ENCODE measurements around the gene KRTCAP2. TPM values are rescaled to one million over a fixed set of nuclear protein-coding genes. Genes with fewer than 3 reads are reported as not detected.
A peak's percentile ranks its signal among the peaks of the same experiment; 100 is the strongest.
"Not testable (repeated sequence)": the region's sequence is repeated elsewhere in the genome, so short reads cannot be mapped to it uniquely, and the experiment has no call there.

KRTCAP2 gene
- total and polyA plus RNA-seq, 2 experiments from 2014 or later, result 191 to 440 TPM

DNA sequence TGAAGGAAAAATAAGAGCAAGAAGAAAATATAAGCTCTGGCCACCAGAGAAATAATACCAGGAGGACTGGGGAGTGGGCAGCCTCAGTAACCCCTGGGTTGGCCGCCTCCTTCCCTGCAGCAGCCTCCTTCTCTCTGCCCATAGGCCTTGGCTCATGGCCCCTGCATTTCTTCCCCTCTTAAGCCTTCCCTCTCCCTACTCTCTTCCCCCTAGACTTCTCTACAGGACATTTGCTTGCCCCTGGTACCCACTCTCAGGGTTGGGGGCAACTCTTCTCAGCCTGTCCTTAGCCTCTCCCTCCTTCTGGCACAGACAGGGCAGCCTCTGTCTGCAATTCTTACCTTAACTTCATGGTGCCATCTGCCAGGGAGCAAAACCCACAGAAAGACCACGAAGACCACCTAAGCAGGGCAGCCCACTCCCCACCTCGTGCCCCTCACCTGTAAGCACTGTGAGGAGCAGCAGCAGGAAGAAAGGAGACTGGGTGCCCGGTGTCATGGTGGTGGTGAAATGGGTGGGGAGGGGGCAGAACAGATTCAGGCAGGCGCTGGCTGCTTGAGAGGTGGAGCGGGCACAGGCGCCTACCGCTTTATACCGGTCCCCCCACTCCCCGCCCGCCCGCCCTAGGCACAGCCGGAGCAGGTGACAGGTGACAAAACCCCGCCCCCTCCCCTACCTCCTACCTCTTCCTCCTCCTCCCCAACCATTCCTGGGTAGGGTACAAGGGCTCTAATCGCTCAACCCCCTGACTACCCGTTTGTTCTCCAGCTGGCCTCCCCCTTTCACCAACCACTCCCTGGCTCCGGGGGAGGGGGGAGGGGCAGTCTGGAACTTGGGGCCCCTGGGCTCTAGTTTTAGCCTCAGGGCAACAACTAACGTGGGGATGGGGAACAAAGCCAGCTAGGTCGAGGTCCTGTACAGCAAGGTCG lies 19.5 kb upstream of the KRTCAP2 start:
- no peaks in the 10 kb centered on the region for H4K20me1 ChIP-seq (ENCODE audit: insufficient read depth, poor library complexity, severe bottlenecking)
- TF ChIP-seq EZH2 (IDR thresholded peaks at IDR 0.05; ENCODE audit: borderline replicate concordance) (no peak), EZH2phosphoT487 (IDR thresholded peaks at IDR 0.05; ENCODE audit: low read depth, severe bottlenecking, unreplicated experiment) (no peak)
- TF ChIP-seq, protein P1, sequence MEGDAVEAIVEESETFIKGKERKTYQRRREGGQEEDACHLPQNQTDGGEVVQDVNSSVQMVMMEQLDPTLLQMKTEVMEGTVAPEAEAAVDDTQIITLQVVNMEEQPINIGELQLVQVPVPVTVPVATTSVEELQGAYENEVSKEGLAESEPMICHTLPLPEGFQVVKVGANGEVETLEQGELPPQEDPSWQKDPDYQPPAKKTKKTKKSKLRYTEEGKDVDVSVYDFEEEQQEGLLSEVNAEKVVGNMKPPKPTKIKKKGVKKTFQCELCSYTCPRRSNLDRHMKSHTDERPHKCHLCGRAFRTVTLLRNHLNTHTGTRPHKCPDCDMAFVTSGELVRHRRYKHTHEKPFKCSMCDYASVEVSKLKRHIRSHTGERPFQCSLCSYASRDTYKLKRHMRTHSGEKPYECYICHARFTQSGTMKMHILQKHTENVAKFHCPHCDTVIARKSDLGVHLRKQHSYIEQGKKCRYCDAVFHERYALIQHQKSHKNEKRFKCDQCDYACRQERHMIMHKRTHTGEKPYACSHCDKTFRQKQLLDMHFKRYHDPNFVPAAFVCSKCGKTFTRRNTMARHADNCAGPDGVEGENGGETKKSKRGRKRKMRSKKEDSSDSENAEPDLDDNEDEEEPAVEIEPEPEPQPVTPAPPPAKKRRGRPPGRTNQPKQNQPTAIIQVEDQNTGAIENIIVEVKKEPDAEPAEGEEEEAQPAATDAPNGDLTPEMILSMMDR (IDR thresholded peaks at IDR 0.05; ENCODE audit: poor library complexity), result no peak

DNA sequence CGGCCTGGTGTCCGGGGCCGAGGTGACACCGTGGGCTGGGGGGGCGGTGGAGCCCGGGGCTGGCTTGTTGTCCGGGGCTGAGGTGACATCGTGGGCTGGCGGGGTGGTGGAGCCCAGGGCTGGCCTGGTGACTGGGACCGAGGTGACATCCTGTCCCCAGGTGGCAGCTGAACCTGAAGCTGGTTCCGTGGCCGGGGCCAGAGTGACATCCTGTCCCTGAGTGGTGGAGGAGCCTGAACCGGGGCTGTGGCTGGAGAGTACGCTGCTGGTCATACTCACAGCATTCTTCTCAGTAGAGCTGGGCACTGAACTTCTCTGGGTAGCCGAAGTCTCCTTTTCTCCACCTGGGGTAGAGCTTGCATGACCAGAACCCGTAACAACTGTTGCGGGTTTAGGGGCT lies 18.8 kb upstream of the KRTCAP2 start:
- H3K4me3 ChIP-seq, result no peak overlapping the region
- peaks cover 22% of the 10 kb centered on the region for H3K4me1 ChIP-seq (ENCODE audit: insufficient read depth)
- H3K4me2 ChIP-seq, result no peak overlapping the region
- H3K79me2 ChIP-seq, result no peaks in the 10 kb centered on the region
- H3K9me3 ChIP-seq (ENCODE audit: low read depth), result no peaks in the 10 kb centered on the region
- H4K20me1 ChIP-seq (ENCODE audit: insufficient read depth, poor library complexity, severe bottlenecking), result no peaks in the 10 kb centered on the region
- 90% methylated on average over 8 of the region's 17 CpGs for WGBS (ENCODE audit: low lambda C conversion rate, missing lambda C conversion rate)
- DNase-seq (ENCODE audit: low spot score), result no peak
- H3K36me3 ChIP-seq (replicated peaks; ENCODE audit: insufficient read depth, low read depth), result no peaks in the 10 kb centered on the region
- H2AFZ ChIP-seq, result no peak overlapping the region
- H3K27me3 ChIP-seq, result no peaks in the 10 kb centered on the region
- no peaks in the 10 kb centered on the region for H3K9me2 ChIP-seq (replicated peaks; ENCODE audit: insufficient read depth)
- TF ChIP-seq, protein P1 (IDR thresholded peaks at IDR 0.05; ENCODE audit: poor library complexity), result no peak
- no peak for TF ChIP-seq EZH2phosphoT487 (IDR thresholded peaks at IDR 0.05; ENCODE audit: low read depth, severe bottlenecking, unreplicated experiment)
- no peak for TF ChIP-seq EZH2 (IDR thresholded peaks at IDR 0.05; ENCODE audit: borderline replicate concordance)
- peak overlapping the region; percentile 80 for H3K27ac ChIP-seq

More for the DNA sequence above, 19.5 kb upstream of the KRTCAP2 start:
- peak; percentile 73 for DNase-seq (ENCODE audit: low spot score)
- no peaks in the 10 kb centered on the region for H3K36me3 ChIP-seq (replicated peaks; ENCODE audit: insufficient read depth, low read depth)
- no peak overlapping the region for H3K4me3 ChIP-seq
- peaks cover 19% of the 10 kb centered on the region for H3K4me1 ChIP-seq (ENCODE audit: insufficient read depth)
- no peaks in the 10 kb centered on the region for H3K27me3 ChIP-seq
- 34% methylated on average over 7 of the region's 20 CpGs for WGBS (ENCODE audit: low lambda C conversion rate, missing lambda C conversion rate)
- no peaks in the 10 kb centered on the region for H3K79me2 ChIP-seq
- no peaks in the 10 kb centered on the region for H3K9me2 ChIP-seq (replicated peaks; ENCODE audit: insufficient read depth)
- peak overlapping the region; percentile 58 for H2AFZ ChIP-seq
- H3K27ac ChIP-seq, result peak overlapping the region; percentile 80
- H3K4me2 ChIP-seq, result peak overlapping the region; percentile 86
- H3K9me3 ChIP-seq (ENCODE audit: low read depth), result no peaks in the 10 kb centered on the region

DNA sequence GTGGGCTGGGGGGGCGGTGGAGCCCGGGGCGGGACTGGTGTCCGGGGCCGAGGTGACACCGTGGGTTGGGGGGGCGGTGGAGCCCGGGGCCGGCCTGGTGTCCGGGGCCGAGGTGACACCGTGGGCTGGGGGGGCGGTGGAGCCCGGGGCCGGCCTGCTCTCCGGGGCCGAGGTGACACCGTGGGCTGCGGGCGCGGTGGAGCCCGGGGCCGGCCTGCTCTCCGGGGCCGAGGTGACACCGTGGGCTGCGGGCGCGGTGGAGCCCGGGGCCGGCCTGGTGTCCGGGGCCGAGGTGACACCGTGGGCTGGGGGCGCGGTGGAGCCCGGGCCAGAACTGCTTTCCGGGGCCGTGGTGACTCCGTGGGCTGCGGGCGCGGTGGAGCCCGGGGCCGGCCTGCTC lies 16.8 kb upstream of the KRTCAP2 start:
- not testable (repeated sequence) for H3K79me2 ChIP-seq; H3K27me3 ChIP-seq; H3K27ac ChIP-seq; H3K9me3 ChIP-seq (ENCODE audit: low read depth); H3K36me3 ChIP-seq (replicated peaks; ENCODE audit: insufficient read depth, low read depth); H3K4me3 ChIP-seq; H2AFZ ChIP-seq; H3K4me2 ChIP-seq; H3K9me2 ChIP-seq (replicated peaks; ENCODE audit: insufficient read depth); DNase-seq (ENCODE audit: low spot score); H4K20me1 ChIP-seq (ENCODE audit: insufficient read depth, poor library complexity, severe bottlenecking)
- 99% methylated on average over 13 of the region's 45 CpGs for WGBS (ENCODE audit: low lambda C conversion rate, missing lambda C conversion rate)
- peaks cover 30% of the 10 kb centered on the region for H3K4me1 ChIP-seq (ENCODE audit: insufficient read depth)

DNA sequence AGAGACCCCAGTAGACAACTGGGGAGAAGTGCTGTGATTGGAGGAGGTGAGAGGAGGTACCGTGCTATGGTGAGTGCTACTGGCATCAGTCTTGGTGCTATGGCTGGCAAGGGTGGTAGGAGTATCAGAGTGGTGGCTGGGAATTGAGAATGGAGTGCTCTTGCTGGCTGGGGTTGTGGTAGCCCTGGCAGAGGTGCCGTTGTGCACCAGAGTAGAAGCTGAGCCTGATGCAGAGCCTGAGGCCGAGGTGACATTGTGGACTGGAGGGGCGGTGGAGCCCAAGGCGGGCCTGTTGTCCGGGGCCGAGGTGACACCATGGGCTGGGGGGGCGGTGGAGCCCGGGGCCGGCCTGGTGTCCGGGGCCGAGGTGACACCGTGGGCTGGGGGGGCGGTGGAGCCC lies 15.2 kb upstream of the KRTCAP2 start:
- Histone ChIP-seq H3K9me2 (replicated peaks; ENCODE audit: insufficient read depth) (no peaks in the 10 kb centered on the region), H2AFZ (no peak overlapping the region), H3K27ac (no peak overlapping the region), H3K27me3 (no peaks in the 10 kb centered on the region), H3K9me3 (ENCODE audit: low read depth) (no peaks in the 10 kb centered on the region), H3K4me1 (ENCODE audit: insufficient read depth) (peaks cover 21% of the 10 kb centered on the region), H3K4me3 (no peak overlapping the region), H3K36me3 (replicated peaks; ENCODE audit: insufficient read depth, low read depth) (no peaks in the 10 kb centered on the region), H3K4me2 (no peak overlapping the region), H4K20me1 (ENCODE audit: insufficient read depth, poor library complexity, severe bottlenecking) (no peaks in the 10 kb centered on the region), H3K79me2 (no peaks in the 10 kb centered on the region)
- no peak for TF ChIP-seq EZH2 (IDR thresholded peaks at IDR 0.05; ENCODE audit: borderline replicate concordance)
- WGBS (ENCODE audit: low lambda C conversion rate, missing lambda C conversion rate), result 96% methylated on average over 4 of the region's 14 CpGs
- no peak for DNase-seq (ENCODE audit: low spot score)

All from hepatocyte (in vitro differentiated cells).